ENCODE results near the gene C1orf87. TPM values are rescaled to one million over a fixed set of nuclear protein-coding genes. Genes with fewer than 3 reads are reported as not detected.

C1orf87 gene
- total and polyA plus RNA-seq, 11 donors, result not detected

GRCh38 chr1:60103186-60103585 is 29.6 kb upstream of the C1orf87 start:
- Histone ChIP-seq H3K4me3 (no peak overlapping the region), H3K36me3 (no peaks in the 10 kb centered on the region), H3K9me3 (no peaks in the 10 kb centered on the region), H3K4me1 (no peaks in the 10 kb centered on the region), H3K27ac (no peak overlapping the region), H3K27me3 (no peaks in the 10 kb centered on the region)
- DNase-seq (no peak), ATAC-seq (no peak)
- 69 to 80% (median 76%) methylated on average over 2 of the region's 2 CpGs for WGBS, 4 donors
- intact Hi-C loops (cut with DNase I), result no loop called here
- TF ChIP-seq POLR2A (IDR thresholded peaks at IDR 0.05), result no peak
- TF ChIP-seq, protein P1, sequence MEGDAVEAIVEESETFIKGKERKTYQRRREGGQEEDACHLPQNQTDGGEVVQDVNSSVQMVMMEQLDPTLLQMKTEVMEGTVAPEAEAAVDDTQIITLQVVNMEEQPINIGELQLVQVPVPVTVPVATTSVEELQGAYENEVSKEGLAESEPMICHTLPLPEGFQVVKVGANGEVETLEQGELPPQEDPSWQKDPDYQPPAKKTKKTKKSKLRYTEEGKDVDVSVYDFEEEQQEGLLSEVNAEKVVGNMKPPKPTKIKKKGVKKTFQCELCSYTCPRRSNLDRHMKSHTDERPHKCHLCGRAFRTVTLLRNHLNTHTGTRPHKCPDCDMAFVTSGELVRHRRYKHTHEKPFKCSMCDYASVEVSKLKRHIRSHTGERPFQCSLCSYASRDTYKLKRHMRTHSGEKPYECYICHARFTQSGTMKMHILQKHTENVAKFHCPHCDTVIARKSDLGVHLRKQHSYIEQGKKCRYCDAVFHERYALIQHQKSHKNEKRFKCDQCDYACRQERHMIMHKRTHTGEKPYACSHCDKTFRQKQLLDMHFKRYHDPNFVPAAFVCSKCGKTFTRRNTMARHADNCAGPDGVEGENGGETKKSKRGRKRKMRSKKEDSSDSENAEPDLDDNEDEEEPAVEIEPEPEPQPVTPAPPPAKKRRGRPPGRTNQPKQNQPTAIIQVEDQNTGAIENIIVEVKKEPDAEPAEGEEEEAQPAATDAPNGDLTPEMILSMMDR (IDR thresholded peaks at IDR 0.05), result no peak

DNA sequence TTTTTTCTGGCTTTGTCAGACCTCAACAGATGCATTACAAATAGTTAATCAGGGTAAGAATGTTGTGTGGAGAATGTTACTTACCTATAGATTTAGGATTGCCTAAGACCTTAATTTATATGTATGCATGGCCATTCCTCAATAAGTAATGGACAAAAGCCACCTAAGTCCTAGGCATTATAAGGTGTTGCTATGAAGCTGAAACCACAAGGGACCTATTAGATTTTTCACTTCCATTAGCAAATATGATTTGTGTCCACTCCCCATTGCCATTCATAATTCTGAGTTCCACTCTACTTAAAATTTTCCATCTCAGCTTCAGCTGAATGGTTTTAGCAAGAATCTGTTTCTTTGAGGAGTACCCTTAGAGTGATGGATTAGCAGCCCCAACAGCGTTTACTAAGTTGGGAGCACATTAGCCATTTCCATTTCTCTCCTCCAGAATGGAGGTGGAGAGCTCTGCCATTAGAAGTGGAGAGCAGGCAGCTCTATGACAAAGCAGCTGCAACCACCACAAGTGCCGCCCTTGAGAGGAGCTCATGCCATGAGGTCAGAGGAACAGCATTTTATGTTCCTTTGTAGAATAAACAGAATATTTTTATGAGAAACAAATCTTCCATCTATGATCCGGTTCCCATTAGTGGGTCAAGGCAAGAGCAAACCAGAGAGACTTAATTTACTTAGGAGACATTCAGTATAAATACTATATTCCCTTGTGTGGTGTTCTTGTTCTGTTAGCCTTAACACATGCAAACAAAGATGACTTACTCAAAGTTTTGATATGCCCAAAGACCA is 28.9 kb upstream of the C1orf87 start:
- 85 to 90% (median 88%) methylated on average over 3 of the region's 3 CpGs for WGBS, 4 donors
- TF ChIP-seq, protein P1 (IDR thresholded peaks at IDR 0.05), result no peak
- no peak for TF ChIP-seq POLR2A (IDR thresholded peaks at IDR 0.05)
- intact Hi-C loops (cut with DNase I), result no loop called here

GRCh38 chr1:60101516-60101915 is 27.9 kb upstream of the C1orf87 start:
- ATAC-seq (peak in 1 of 4 donors; percentile 26), DNase-seq (no peak)
- whole genome bisulfite sequencing, 4 donors, result 62 to 78% (median 67%) methylated on average over 2 of the region's 2 CpGs
- Histone ChIP-seq H3K27me3 (no peaks in the 10 kb centered on the region), H3K27ac (no peak overlapping the region), H3K36me3 (no peaks in the 10 kb centered on the region), H3K4me3 (no peak overlapping the region), H3K4me1 (no peaks in the 10 kb centered on the region), H3K9me3 (no peaks in the 10 kb centered on the region)
- intact Hi-C loops (cut with DNase I), result no loop called here
- TF ChIP-seq, protein P1 (IDR thresholded peaks at IDR 0.05), result no peak
- no peak for TF ChIP-seq POLR2A (IDR thresholded peaks at IDR 0.05)

More for the DNA sequence above, 28.9 kb upstream of the C1orf87 start:
- ATAC-seq (no peak), DNase-seq (no peak)
- no peak overlapping the region for H3K27ac ChIP-seq
- no peaks in the 10 kb centered on the region for H3K9me3 ChIP-seq
- no peaks in the 10 kb centered on the region for H3K4me1 ChIP-seq
- H3K36me3 ChIP-seq, result no peaks in the 10 kb centered on the region
- H3K4me3 ChIP-seq, result no peak overlapping the region
- H3K27me3 ChIP-seq, result no peaks in the 10 kb centered on the region

GRCh38 chr1:60091195-60091715 is 17.7 kb upstream of the C1orf87 start:
- 91 to 93% (median 93%) methylated on average over 6 of the region's 6 CpGs for WGBS, 4 donors
- intact Hi-C loops (cut with DNase I), result no loop called here

More at GRCh38 chr1:60091195-60091715, 17.7 kb upstream of the C1orf87 start:
- DNase-seq (no peak), ATAC-seq (no peak)
- Histone ChIP-seq H3K36me3 (no peaks in the 10 kb centered on the region), H3K4me3 (no peak overlapping the region), H3K27me3 (no peaks in the 10 kb centered on the region), H3K27ac (no peak overlapping the region), H3K9me3 (peaks cover 0 to 7% (median 0%) of the 10 kb centered on the region in 12 donors), H3K4me1 (no peaks in the 10 kb centered on the region)
- TF ChIP-seq POLR2A (IDR thresholded peaks at IDR 0.05), result no peak
- TF ChIP-seq, protein P1 (IDR thresholded peaks at IDR 0.05), result no peak

Data from heart left ventricle (tissue), 16 donors.